Liver (tissue), 9 donors: ENCODE results near the gene DCTPP1. TPM values are rescaled to one million over a fixed set of nuclear protein-coding genes. Genes with fewer than 3 reads are reported as not detected.
A peak's percentile ranks its signal among the peaks of the same experiment; 100 is the strongest.

Source experiments
- DNase-seq: peaks from one replicate; pipeline ENCODE4 v3.0.0-alpha.2; 2017; ENCODE audit warnings: low spot score
- H3K27ac ChIP-seq, 2 donors: one replicate each; pipeline ENCODE4 v1.7.0; 2013; ENCODE audit warnings: inconsistent platforms in 2 of 2, low read length in 2 of 2, control low read depth in 1 of 2, low read depth in 1 of 2, mild to moderate bottlenecking in 1 of 2
- H3K27me3 ChIP-seq, 4 donors: one replicate each; pipeline versions ENCODE4 v1.6.1 to v1.7.0; 2013; ENCODE audit warnings: low read length in 3 of 4, inconsistent platforms in 1 of 4, mild to moderate bottlenecking in 1 of 4, moderate library complexity in 1 of 4; ENCODE audit not compliant: control insufficient read depth in 4 of 4, insufficient read depth in 4 of 4
- H3K36me3 ChIP-seq, 4 donors: one replicate each; pipeline versions ENCODE4 v1.6.1 to v1.7.0; 2013; ENCODE audit warnings: low read length in 3 of 4, mild to moderate bottlenecking in 3 of 4, low read depth in 1 of 4, moderate library complexity in 1 of 4; ENCODE audit not compliant: control insufficient read depth in 4 of 4, insufficient read depth in 3 of 4
- H3K4me1 ChIP-seq, 4 donors: one replicate each; pipeline versions ENCODE4 v1.6.1 to v1.7.0; 2013; ENCODE audit warnings: low read length in 3 of 4, mild to moderate bottlenecking in 3 of 4, moderate library complexity in 1 of 4; ENCODE audit not compliant: control insufficient read depth in 4 of 4, insufficient read depth in 4 of 4
- H3K4me3 ChIP-seq, 3 donors: one replicate each; pipeline versions ENCODE4 v1.6.1 to v1.7.0; 2013; ENCODE audit warnings: low read length in 3 of 3, control low read depth in 1 of 3, low read depth in 1 of 3, mild to moderate bottlenecking in 1 of 3
- H3K9ac ChIP-seq, 2 donors: one replicate each; pipeline ENCODE4 v1.7.0; 2013; ENCODE audit warnings: low read length in 2 of 2, mild to moderate bottlenecking in 2 of 2, moderate library complexity in 2 of 2, control low read depth in 1 of 2, low read depth in 1 of 2
- H3K9me3 ChIP-seq, 4 donors: one replicate each; pipeline versions ENCODE4 v1.6.1 to v1.7.0; 2013; ENCODE audit warnings: low read length in 3 of 4; ENCODE audit not compliant: control insufficient read depth in 4 of 4
- ATF3 ChIP-seq: IDR thresholded peaks from 2 replicates; pipeline ENCODE4 v1.6.1; 2016; ENCODE audit warnings: antibody characterized with exemption
- CTCF ChIP-seq: fragments of 150-350 bp; IDR thresholded peaks from 2 replicates; pipeline ENCODE4 v1.5.1; 2017; ENCODE audit warnings: improper control_type of control experiment, low read depth, low read length; ENCODE audit not compliant: missing input control
- EGR1 ChIP-seq, 2 donors: IDR thresholded peaks; 2 replicates each; pipeline ENCODE4 v1.6.1; 2016 to 2018; ENCODE audit warnings: antibody characterized with exemption in 2 of 2, low read depth in 2 of 2
- FOXA1 ChIP-seq: IDR thresholded peaks from 2 replicates; pipeline ENCODE4 v1.6.1; 2016; ENCODE audit warnings: antibody characterized with exemption
- FOXA2 ChIP-seq: IDR thresholded peaks from 2 replicates; pipeline ENCODE4 v1.6.1; 2016; ENCODE audit warnings: antibody characterized with exemption
- GABPA ChIP-seq, 2 donors: IDR thresholded peaks in 1 of 2; conservative IDR thresholded peaks in 1 of 2; 2 replicates each; pipeline ENCODE4 v1.6.1; 2016; ENCODE audit warnings: antibody characterized with exemption in 2 of 2, mild to moderate bottlenecking in 1 of 2, moderate library complexity in 1 of 2
- HNF4A ChIP-seq, 2 donors: conservative IDR thresholded peaks; 2 replicates each; pipeline ENCODE4 v1.6.1; 2016; ENCODE audit warnings: antibody characterized with exemption in 2 of 2, mild to moderate bottlenecking in 2 of 2
- HNF4G ChIP-seq: IDR thresholded peaks from 2 replicates; pipeline ENCODE4 v1.6.1; 2016; ENCODE audit warnings: antibody characterized with exemption
- JUND ChIP-seq, 2 donors: IDR thresholded peaks; 2 replicates each; pipeline ENCODE4 v1.6.1; 2016; ENCODE audit warnings: antibody characterized with exemption in 2 of 2
- MAX ChIP-seq: IDR thresholded peaks from 2 replicates; pipeline ENCODE4 v1.6.1; 2016; ENCODE audit warnings: antibody characterized with exemption
- NR2F2 ChIP-seq: IDR thresholded peaks from 2 replicates; pipeline ENCODE4 v1.6.1; 2016; ENCODE audit warnings: antibody characterized with exemption
- RAD21 ChIP-seq, 2 donors: IDR thresholded peaks; 2 replicates each; pipeline ENCODE4 v1.6.1; 2016; ENCODE audit warnings: antibody characterized with exemption in 2 of 2, mild to moderate bottlenecking in 2 of 2
- REST ChIP-seq: IDR thresholded peaks from 2 replicates; pipeline ENCODE4 v1.6.1; 2016; ENCODE audit warnings: antibody characterized with exemption, mild to moderate bottlenecking
- RXRA ChIP-seq, 2 donors: IDR thresholded peaks; 2 replicates each; pipeline ENCODE4 v1.6.1; 2017 to 2018; ENCODE audit warnings: antibody characterized with exemption in 2 of 2, mild to moderate bottlenecking in 1 of 2
- SP1 ChIP-seq: IDR thresholded peaks from 2 replicates; pipeline ENCODE4 v1.6.1; 2018; ENCODE audit warnings: antibody characterized with exemption, mild to moderate bottlenecking
- TAF1 ChIP-seq: conservative IDR thresholded peaks from 2 replicates; pipeline ENCODE4 v1.6.1; 2016; ENCODE audit warnings: antibody characterized with exemption, mild to moderate bottlenecking
- YY1 ChIP-seq: IDR thresholded peaks from 2 replicates; pipeline ENCODE4 v1.6.1; 2016; ENCODE audit warnings: antibody characterized with exemption, mild to moderate bottlenecking
- ZBTB33 ChIP-seq: IDR thresholded peaks from 2 replicates; pipeline ENCODE4 v1.6.1; 2016; ENCODE audit warnings: antibody characterized with exemption
- WGBS: extraction: QIAGEN DNeasy Blood & Tissue Kit; methylation state at CpG from one replicate; pipeline ENCODE4 v1.1.7; 2013; 5-methylcytosine and 5-hydroxymethylcytosine counted together
- polyA plus RNA-seq, 2 donors: library from polyadenylated mRNA; stranded (reverse) in 1 of 2; unstranded in 1 of 2; fragments of 200-250 nt in 1 of 2; fragments of >200 nt in 1 of 2; fragmentation: Nextera tagmentation in 1 of 2; extraction: Ambion mirVana in 1 of 2; gene quantifications; one replicate each; pipeline versions ENCODE4 v1.2.1 to v1.2.3, GENCODE V29; 2013 to 2015
- total RNA-seq, 2 donors: library from RNA; depleted of rRNA; stranded (reverse); fragments of >200 nt; gene quantifications; one replicate each; pipeline ENCODE4 v1.2.3, GENCODE V29; 2014
- donor health status: healthy.
- donor health status: healthy.
- donor health status: healthy.
- donor health status: healthy.
- donor health status: healthy.

The DCTPP1 gene
- 10 to 100 TPM in 1 of 2 donors, 1 to 10 TPM in 1; 6.0 to 12.0 TPM for total RNA-seq
- polyA plus RNA-seq: 10 to 100 TPM; 18.1 to 18.8 TPM

- no peaks in the 10 kb centered on the region for H3K9me3 ChIP-seq
- under 1% methylated on average over 49 of the region's 49 CpGs for WGBS
- no peaks in the 10 kb centered on the region for H3K27me3 ChIP-seq
- peak; percentile 90 for TF ChIP-seq TAF1
- TF ChIP-seq CTCF: peak; percentile 93
- TF ChIP-seq HNF4A (conservative IDR thresholded peaks at IDR 0.05): peak; percentile 72 to 75
- TF ChIP-seq SP1: peak; percentile 88
- peak; percentile 91 for TF ChIP-seq MAX
- peak; percentile 62 for TF ChIP-seq FOXA1
- peak; percentile 71 to 84 for TF ChIP-seq RXRA (IDR thresholded peaks at IDR 0.05)
- TF ChIP-seq YY1: peak; percentile 97
- TF ChIP-seq HNF4G: peak; percentile 33
- no peak for TF ChIP-seq FOXA2
- peak; percentile 82 for TF ChIP-seq NR2F2
- TF ChIP-seq ZBTB33: no peak
- TF ChIP-seq EGR1 (IDR thresholded peaks at IDR 0.05; ENCODE audit: low read depth in 2 of 2): peak in 1 of 2 donors; percentile 49
- peak; percentile 55 to 68 for TF ChIP-seq JUND (IDR thresholded peaks at IDR 0.05)
- peak in 1 of 2 donors; percentile 76 for TF ChIP-seq GABPA (IDR thresholded peaks at IDR 0.05 in 1 of 2, conservative IDR thresholded peaks at IDR 0.05 in 1 of 2)
- TF ChIP-seq ATF3: peak; percentile 86
- TF ChIP-seq RAD21 (IDR thresholded peaks at IDR 0.05): peak; percentile 93 to 96
- TF ChIP-seq REST: peak; percentile 93
- H3K36me3 ChIP-seq: peaks cover 0 to 7% (median 2%) of the 10 kb centered on the region in 4 donors
- DNase-seq: peak; percentile 91
- H3K9ac ChIP-seq: peak within 1 kb of the TSS; percentile 47 to 51
- H3K4me3 ChIP-seq: peak within 1 kb of the TSS; percentile 44 to 71 (median 69)
- H3K27ac ChIP-seq: peak within 1 kb of the TSS; percentile 44 to 71
- H3K4me1 ChIP-seq: peaks cover 3 to 19% (median 15%) of the 10 kb centered on the region in 4 donors
Observed at GRCh38 chr16:30429678-30430427, at the start of gene DCTPP1. Gene DCTPP1, minus strand, starts transcription at chr16:30430030. Its CDS starts 50 bp downstream, at chr16:30429980.
